ENCODE results near the gene UGT2B15.
"Not testable (repeated sequence)": the region's sequence is repeated elsewhere in the genome, so short reads cannot be mapped to it uniquely, and the experiment has no call there.

The UGT2B15 gene

GRCh38 chr4:68655764-68656444 lies 14.5 kb downstream of the UGT2B15 start:
- no peak for DNase-seq

GRCh38 chr4:68654946-68655721 lies 15.3 kb downstream of the UGT2B15 start:
- no peak for DNase-seq

- no peak for DNase-seq
These were observed 18.5 kb downstream of the UGT2B15 start for GRCh38 chr4:68651932-68652331.

- DNase-seq: no peak
These were observed 40.1 kb downstream of the UGT2B15 start for GRCh38 chr4:68630371-68630770.

- not testable (repeated sequence) for DNase-seq
These were observed 47.7 kb downstream of the UGT2B15 start for GRCh38 chr4:68622731-68623130.

- no peak for DNase-seq
These were observed 53.3 kb downstream of the UGT2B15 start for GRCh38 chr4:68617003-68617698.

GRCh38 chr4:68615699-68616422 lies 54.6 kb downstream of the UGT2B15 start:
- DNase-seq: no peak

- DNase-seq: no peak
These were observed 56.7 kb downstream of the UGT2B15 start for GRCh38 chr4:68613752-68614151.

GRCh38 chr4:68606240-68606639 lies 64.2 kb downstream of the UGT2B15 start:
- DNase-seq: no peak

- DNase-seq: no peak
These were observed 71.3 kb downstream of the UGT2B15 start for GRCh38 chr4:68599150-68599549.

- DNase-seq: no peak
These were observed 73.0 kb downstream of the UGT2B15 start for GRCh38 chr4:68597482-68597881.
